Tibial nerve (tissue), 4 donors: ENCODE data around the gene DNAJB2. TPM values are rescaled to one million over a fixed set of nuclear protein-coding genes. Genes with fewer than 3 reads are reported as not detected.

ENCODE experiments used
- DNase-seq, 2 donors: peaks; one replicate each; pipeline ENCODE4 v3.0.0-alpha.2; 2019; ENCODE audit warnings: low spot score in 2 of 2
- H3K27ac ChIP-seq, 4 donors: fragments of 200-600 bp; sonication (generic) in 3 of 4; one replicate each; pipeline ENCODE4 v1.5.1; 2017 to 2019; ENCODE audit warnings: mild to moderate bottlenecking in 1 of 4
- H3K27me3 ChIP-seq, 2 donors: fragments of 200-600 bp; sonication (generic) in 1 of 2; one replicate each; pipeline versions ENCODE4 v1.5.1 to v1.6.0; 2017 to 2019
- H3K36me3 ChIP-seq, 3 donors: fragments of 200-600 bp; sonication (generic); one replicate each; pipeline ENCODE4 v1.5.1; 2018 to 2019
- H3K4me1 ChIP-seq, 4 donors: fragments of 200-600 bp; sonication (generic) in 3 of 4; one replicate each; pipeline ENCODE4 v1.5.1; 2017 to 2019
- H3K4me3 ChIP-seq, 4 donors: fragments of 200-600 bp; sonication (generic) in 3 of 4; one replicate each; pipeline ENCODE4 v1.5.1; 2017 to 2019; ENCODE audit warnings: mild to moderate bottlenecking in 1 of 4, moderate library complexity in 1 of 4
- H3K9me3 ChIP-seq, 4 donors: fragments of 200-600 bp; sonication (generic) in 3 of 4; one replicate each; pipeline ENCODE4 v1.5.1; 2017 to 2019
- CTCF ChIP-seq, 5 experiments: fragments of 200-600 bp in 3 of 5; fragments of 450-650 bp in 2 of 5; sonication (generic) in 3 of 5; IDR thresholded peaks; one replicate each; pipeline ENCODE4 v1.5.1; 2016 to 2019; ENCODE audit warnings: antibody characterized with exemption in 5 of 5, mild to moderate bottlenecking in 3 of 5, moderate library complexity in 2 of 5
- EP300 ChIP-seq, 2 donors: sonication (generic); formaldehyde crosslinking; IDR thresholded peaks; one replicate each; pipeline ENCODE4 v1.6.1; 2017; ENCODE audit warnings: antibody characterized with exemption in 2 of 2, mild to moderate bottlenecking in 1 of 2
- POLR2A ChIP-seq, 2 donors: fragments of 450-650 bp; IDR thresholded peaks; one replicate each; pipeline ENCODE4 v1.6.1; 2017; ENCODE audit warnings: antibody characterized with exemption in 2 of 2, mild to moderate bottlenecking in 2 of 2, moderate library complexity in 2 of 2
- WGBS, 2 donors: methylation state at CpG; one replicate each; pipeline ENCODE4 v1.1.5; 2018; 5-methylcytosine and 5-hydroxymethylcytosine counted together
- total RNA-seq, 4 donors: library from RNA; depleted of rRNA; stranded (reverse); fragments of >200 nt; gene quantifications; one replicate each; pipeline ENCODE4 v1.1.0, GENCODE V29; 2016

The DNAJB2 gene
- total RNA-seq, 4 donors from 2014 or later, result 95.7 to 106 (median 102) TPM

DNA sequence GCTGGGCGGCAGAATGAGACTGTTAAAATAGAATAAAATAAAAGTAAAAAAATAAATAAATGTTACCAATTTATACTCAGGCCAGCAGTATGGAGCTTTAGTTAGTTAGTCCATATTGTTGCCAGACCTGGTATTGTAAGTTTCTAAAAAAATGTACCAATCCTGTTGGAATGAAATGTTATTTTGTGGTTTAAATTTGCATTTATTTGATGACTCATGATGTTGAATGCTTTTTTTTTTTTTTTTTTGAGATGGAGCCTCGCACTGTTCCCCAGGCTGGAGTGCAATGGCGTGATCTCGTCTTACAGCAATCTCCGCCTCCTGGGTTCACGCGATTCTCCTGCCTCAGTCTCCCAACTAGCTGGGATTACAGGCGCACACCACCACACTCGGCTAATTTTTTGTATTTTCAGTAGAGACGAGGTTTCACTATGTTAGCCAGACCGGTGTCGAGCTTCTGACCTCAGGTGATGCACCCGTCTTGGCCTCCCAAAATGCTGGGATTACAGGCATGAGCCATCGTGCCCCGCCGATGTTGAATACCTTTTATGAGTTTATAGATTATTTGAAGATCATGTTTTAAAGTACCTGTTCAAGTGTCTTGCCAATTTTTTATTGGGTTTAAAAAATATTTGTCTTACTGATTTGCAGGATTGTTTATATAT is 35.8 kb downstream of the DNAJB2 start:
- no peak overlapping the region for H3K4me3 ChIP-seq
- WGBS, 2 donors, result 91 to 92% methylated on average over 16 of the region's 16 CpGs
- H3K27me3 ChIP-seq, result peaks cover 0 to 13% of the 10 kb centered on the region in 2 donors
- no peak for DNase-seq
- H3K27ac ChIP-seq, result no peak overlapping the region
- H3K9me3 ChIP-seq, result no peaks in the 10 kb centered on the region
- TF ChIP-seq EP300 (IDR thresholded peaks at IDR 0.05) (no peak), POLR2A (IDR thresholded peaks at IDR 0.05) (no peak), CTCF (IDR thresholded peaks at IDR 0.05) (no peak)
- H3K36me3 ChIP-seq, result no peaks in the 10 kb centered on the region
- H3K4me1 ChIP-seq, result no peaks in the 10 kb centered on the region

DNA sequence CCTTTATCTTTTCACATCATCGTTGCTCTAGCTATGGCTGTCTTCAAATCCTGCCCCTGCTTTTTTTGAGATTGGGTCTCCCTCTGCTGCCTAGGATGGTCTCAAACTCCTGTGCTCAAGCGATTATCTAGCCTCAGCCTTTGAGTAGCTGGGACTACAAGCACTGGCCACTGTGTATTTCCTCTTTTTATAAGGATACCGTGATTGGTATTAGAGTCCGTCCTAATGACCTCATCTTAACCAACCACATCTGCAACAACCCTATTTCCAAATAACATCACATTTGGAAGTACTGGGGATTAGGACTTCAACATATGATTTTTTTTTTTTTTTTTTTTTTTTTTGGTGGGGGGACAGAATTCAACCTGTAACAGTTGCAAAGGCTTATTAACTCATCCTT is 44.3 kb downstream of the DNAJB2 start:
- no peaks in the 10 kb centered on the region for H3K36me3 ChIP-seq
- no peak for DNase-seq
- H3K4me3 ChIP-seq, result no peak overlapping the region
- WGBS, 2 donors, result 65 to 72% methylated on average over 4 of the region's 4 CpGs
- no peaks in the 10 kb centered on the region for H3K4me1 ChIP-seq
- TF ChIP-seq POLR2A (IDR thresholded peaks at IDR 0.05), result no peak
- TF ChIP-seq EP300 (IDR thresholded peaks at IDR 0.05), result no peak
- TF ChIP-seq CTCF (IDR thresholded peaks at IDR 0.05), result no peak
- no peak overlapping the region for H3K27ac ChIP-seq
- no peaks in the 10 kb centered on the region for H3K9me3 ChIP-seq
- H3K27me3 ChIP-seq, result peaks cover 0 to 31% of the 10 kb centered on the region in 2 donors

- Histone ChIP-seq H3K4me3 (no peak overlapping the region), H3K4me1 (no peaks in the 10 kb centered on the region), H3K9me3 (no peaks in the 10 kb centered on the region), H3K27me3 (peaks cover 0 to 48% of the 10 kb centered on the region in 2 donors), H3K36me3 (no peaks in the 10 kb centered on the region), H3K27ac (no peak overlapping the region)
- DNase-seq, result no peak
- no peak for TF ChIP-seq POLR2A (IDR thresholded peaks at IDR 0.05)
- no peak for TF ChIP-seq CTCF (IDR thresholded peaks at IDR 0.05)
- no peak for TF ChIP-seq EP300 (IDR thresholded peaks at IDR 0.05)
- 80 to 83% methylated on average over 4 of the region's 4 CpGs for WGBS, 2 donors
Measured at GRCh38 chr2:219325136-219325535, 46.0 kb downstream of the DNAJB2 start.

GRCh38 chr2:219325657-219326315 is 46.6 kb downstream of the DNAJB2 start:
- H3K27me3 ChIP-seq, result peaks cover 0 to 54% of the 10 kb centered on the region in 2 donors
- no peaks in the 10 kb centered on the region for H3K4me1 ChIP-seq
- 67% methylated on average over 9 of the region's 9 CpGs for WGBS, 2 donors
- no peak overlapping the region for H3K4me3 ChIP-seq
- no peaks in the 10 kb centered on the region for H3K9me3 ChIP-seq
- no peak overlapping the region for H3K27ac ChIP-seq
- no peaks in the 10 kb centered on the region for H3K36me3 ChIP-seq
- no peak for TF ChIP-seq EP300 (IDR thresholded peaks at IDR 0.05)
- no peak for TF ChIP-seq CTCF (IDR thresholded peaks at IDR 0.05)
- DNase-seq, result no peak

DNA sequence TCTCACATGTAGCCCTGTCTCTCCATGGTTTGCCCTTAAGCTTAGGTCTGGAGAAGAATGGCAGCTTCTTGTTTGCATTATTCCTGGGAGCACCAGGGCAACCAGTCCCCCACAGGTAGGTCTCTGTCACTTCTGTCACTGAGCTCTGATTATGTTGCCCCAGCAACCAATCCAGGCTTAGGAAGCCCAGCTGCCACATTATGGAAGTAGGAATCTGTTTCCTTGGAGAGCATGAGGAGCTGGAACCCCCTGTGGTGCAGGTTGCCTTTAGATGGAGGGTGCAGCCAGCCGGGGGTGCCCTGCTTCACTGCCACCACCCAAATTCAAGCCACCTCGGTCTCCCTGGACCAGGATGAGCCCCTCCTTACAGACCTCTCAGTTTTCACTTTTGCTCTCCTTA is 48.6 kb downstream of the DNAJB2 start:
- peaks cover 0 to 66% of the 10 kb centered on the region in 2 donors for H3K27me3 ChIP-seq
- TF ChIP-seq POLR2A (IDR thresholded peaks at IDR 0.05) (no peak), CTCF (IDR thresholded peaks at IDR 0.05) (no peak), EP300 (IDR thresholded peaks at IDR 0.05) (no peak)

More for the DNA sequence above, 48.6 kb downstream of the DNAJB2 start:
- no peaks in the 10 kb centered on the region for H3K36me3 ChIP-seq
- no peak for DNase-seq
- no peaks in the 10 kb centered on the region for H3K9me3 ChIP-seq
- H3K4me3 ChIP-seq, result no peak overlapping the region
- WGBS, 2 donors, result 52 to 63% methylated on average over 2 of the region's 2 CpGs
- no peak overlapping the region for H3K27ac ChIP-seq
- no peaks in the 10 kb centered on the region for H3K4me1 ChIP-seq
